ENCODE data around the gene LRCOL1.
A peak's percentile ranks its signal among the peaks of the same experiment; 100 is the strongest.

The LRCOL1 gene

DNA sequence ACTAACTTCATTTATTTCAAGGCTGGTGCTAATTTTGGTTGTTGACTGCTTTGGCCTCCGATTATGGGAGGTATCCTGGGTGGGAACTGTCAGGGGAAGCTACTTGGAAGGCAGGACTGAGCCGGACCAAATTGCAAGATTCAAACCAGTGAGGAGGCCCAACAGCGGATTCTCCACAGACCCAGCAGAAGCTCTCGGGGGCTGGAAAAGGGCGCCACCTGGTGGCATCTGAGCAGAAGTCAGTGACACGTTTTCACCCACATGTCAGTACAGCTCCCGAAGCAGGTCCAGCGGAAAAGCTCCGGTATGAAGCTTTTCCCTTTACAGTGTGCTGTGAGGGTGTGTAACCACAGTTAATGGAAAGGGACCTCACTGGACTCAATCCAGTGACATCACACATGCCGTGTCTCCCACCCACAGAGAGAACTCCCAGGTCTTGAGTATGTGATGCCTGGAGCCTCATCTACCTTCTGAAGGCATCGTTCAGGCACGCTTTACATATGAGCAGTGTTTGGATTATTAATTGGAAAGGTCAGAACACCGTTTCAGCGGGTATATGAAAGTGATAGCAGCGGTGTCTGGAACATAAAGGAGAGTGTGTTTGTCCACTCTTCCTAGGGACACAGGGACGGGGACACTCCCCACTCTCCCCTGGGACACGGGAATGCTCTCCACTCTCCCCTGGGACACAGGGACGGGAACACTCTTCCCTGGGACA is 4.6 kb upstream of the LRCOL1 start:
- Histone ChIP-seq H3K9me3 (ENCODE audit: insufficient read depth, low read length) (no peaks in the 10 kb centered on the region; the same call in 1 of the 2 replicates), H3K79me2 (ENCODE audit: insufficient read depth, low read length) (no peaks in the 10 kb centered on the region), H3K27ac (ENCODE audit: low read depth, low read length) (no peak overlapping the region), H4K20me1 (ENCODE audit: low read depth, low read length) (no peaks in the 10 kb centered on the region), H3F3A (ENCODE audit: insufficient read depth) (peaks cover 5% of the 10 kb centered on the region; the same call in 1 of the 2 replicates), H3K4me2 (ENCODE audit: low read depth, low read length, poor library complexity, severe bottlenecking) (no peak overlapping the region), H3K9ac (ENCODE audit: low read length) (no peak overlapping the region), H3K36me3 (ENCODE audit: low read length) (no peaks in the 10 kb centered on the region), H3K27me3 (ENCODE audit: low read length) (no peaks in the 10 kb centered on the region), H3K9me2 (replicated peaks; ENCODE audit: insufficient read depth, low read length) (no peaks in the 10 kb centered on the region), H3K4me3 (ENCODE audit: insufficient read depth, low read length, poor library complexity, severe bottlenecking) (no peak overlapping the region), H2AFZ (ENCODE audit: low read depth, low read length, severe bottlenecking) (no peak overlapping the region)
- TF ChIP-seq, protein P1, sequence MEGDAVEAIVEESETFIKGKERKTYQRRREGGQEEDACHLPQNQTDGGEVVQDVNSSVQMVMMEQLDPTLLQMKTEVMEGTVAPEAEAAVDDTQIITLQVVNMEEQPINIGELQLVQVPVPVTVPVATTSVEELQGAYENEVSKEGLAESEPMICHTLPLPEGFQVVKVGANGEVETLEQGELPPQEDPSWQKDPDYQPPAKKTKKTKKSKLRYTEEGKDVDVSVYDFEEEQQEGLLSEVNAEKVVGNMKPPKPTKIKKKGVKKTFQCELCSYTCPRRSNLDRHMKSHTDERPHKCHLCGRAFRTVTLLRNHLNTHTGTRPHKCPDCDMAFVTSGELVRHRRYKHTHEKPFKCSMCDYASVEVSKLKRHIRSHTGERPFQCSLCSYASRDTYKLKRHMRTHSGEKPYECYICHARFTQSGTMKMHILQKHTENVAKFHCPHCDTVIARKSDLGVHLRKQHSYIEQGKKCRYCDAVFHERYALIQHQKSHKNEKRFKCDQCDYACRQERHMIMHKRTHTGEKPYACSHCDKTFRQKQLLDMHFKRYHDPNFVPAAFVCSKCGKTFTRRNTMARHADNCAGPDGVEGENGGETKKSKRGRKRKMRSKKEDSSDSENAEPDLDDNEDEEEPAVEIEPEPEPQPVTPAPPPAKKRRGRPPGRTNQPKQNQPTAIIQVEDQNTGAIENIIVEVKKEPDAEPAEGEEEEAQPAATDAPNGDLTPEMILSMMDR (IDR thresholded peaks at IDR 0.05; ENCODE audit: insufficient read depth, low read length, poor library complexity, severe bottlenecking) = peak; percentile 88
- no peak for TF ChIP-seq EZH2phosphoT487 (conservative IDR thresholded peaks at IDR 0.05; ENCODE audit: low read length)

DNA sequence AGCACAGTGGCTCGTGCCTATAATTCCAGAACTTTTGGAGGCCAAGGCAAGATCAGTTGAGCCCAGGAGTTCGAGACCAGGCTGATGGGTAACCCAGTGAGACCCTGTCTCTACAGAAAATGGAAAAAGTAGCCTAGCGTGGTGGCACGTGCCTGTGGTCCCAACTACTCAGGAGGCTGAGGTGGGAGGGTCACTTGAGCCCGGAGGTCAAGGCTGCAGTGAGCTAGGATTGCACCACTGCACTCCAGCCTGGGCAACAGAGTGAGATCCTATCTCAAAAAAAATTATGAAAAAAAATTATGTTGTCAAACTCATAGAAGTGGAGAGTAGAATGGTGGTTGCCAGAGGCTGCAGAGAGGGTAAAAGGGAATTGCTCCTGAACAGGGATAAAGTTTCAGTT is 3.6 kb upstream of the LRCOL1 start:
- Histone ChIP-seq H2AFZ (ENCODE audit: low read depth, low read length, severe bottlenecking) (no peak overlapping the region), H3K9me2 (replicated peaks; ENCODE audit: insufficient read depth, low read length) (no peaks in the 10 kb centered on the region), H3K9ac (ENCODE audit: low read length) (no peak overlapping the region), H3K4me3 (ENCODE audit: insufficient read depth, low read length, poor library complexity, severe bottlenecking) (no peak overlapping the region), H4K20me1 (ENCODE audit: low read depth, low read length) (no peaks in the 10 kb centered on the region), H3K27ac (ENCODE audit: low read depth, low read length) (no peak overlapping the region), H3K4me2 (ENCODE audit: low read depth, low read length, poor library complexity, severe bottlenecking) (no peak overlapping the region), H3K36me3 (ENCODE audit: low read length) (no peaks in the 10 kb centered on the region), H3K79me2 (ENCODE audit: insufficient read depth, low read length) (no peaks in the 10 kb centered on the region), H3K9me3 (ENCODE audit: insufficient read depth, low read length) (no peaks in the 10 kb centered on the region; the same call in 1 of the 2 replicates), H3F3A (ENCODE audit: insufficient read depth) (peaks cover 5% of the 10 kb centered on the region; the same call in 1 of the 2 replicates), H3K27me3 (ENCODE audit: low read length) (no peaks in the 10 kb centered on the region)
- TF ChIP-seq EZH2phosphoT487 (conservative IDR thresholded peaks at IDR 0.05; ENCODE audit: low read length) = no peak
- TF ChIP-seq, protein P1 (IDR thresholded peaks at IDR 0.05; ENCODE audit: insufficient read depth, low read length, poor library complexity, severe bottlenecking) = no peak

DNA sequence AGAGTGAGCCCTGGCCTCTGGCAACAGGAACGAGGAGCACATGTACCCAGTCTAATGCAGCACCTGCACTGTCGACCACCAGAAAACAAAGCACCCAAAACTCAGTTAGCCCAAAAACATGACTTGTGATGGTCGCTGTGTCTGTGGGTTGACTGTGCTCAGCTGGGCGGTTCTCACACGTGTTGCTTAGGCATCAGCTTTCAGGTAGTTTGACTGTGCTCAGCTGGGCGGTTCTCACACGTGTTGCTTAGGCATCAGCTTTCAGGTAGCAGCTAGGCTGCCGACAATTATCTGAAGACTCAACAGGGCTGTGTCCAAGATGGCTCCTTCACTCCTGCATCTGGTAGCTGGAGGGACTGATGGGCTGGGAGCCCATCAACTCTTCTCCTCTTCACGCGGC is 1.2 kb upstream of the LRCOL1 start:
- Histone ChIP-seq H3K4me3 (ENCODE audit: insufficient read depth, low read length, poor library complexity, severe bottlenecking) (no peak overlapping the region), H3K9me2 (replicated peaks; ENCODE audit: insufficient read depth, low read length) (no peaks in the 10 kb centered on the region), H2AFZ (ENCODE audit: low read depth, low read length, severe bottlenecking) (no peak overlapping the region), H3K4me2 (ENCODE audit: low read depth, low read length, poor library complexity, severe bottlenecking) (no peak overlapping the region), H3F3A (ENCODE audit: insufficient read depth) (no peaks in the 10 kb centered on the region), H3K36me3 (ENCODE audit: low read length) (no peaks in the 10 kb centered on the region), H3K27me3 (ENCODE audit: low read length) (no peaks in the 10 kb centered on the region), H3K9me3 (ENCODE audit: insufficient read depth, low read length) (no peaks in the 10 kb centered on the region; the same call in 1 of the 2 replicates), H3K27ac (ENCODE audit: low read depth, low read length) (no peak overlapping the region), H3K79me2 (ENCODE audit: insufficient read depth, low read length) (no peaks in the 10 kb centered on the region), H4K20me1 (ENCODE audit: low read depth, low read length) (no peaks in the 10 kb centered on the region), H3K9ac (ENCODE audit: low read length) (no peak overlapping the region)
- TF ChIP-seq, protein P1 (IDR thresholded peaks at IDR 0.05; ENCODE audit: insufficient read depth, low read length, poor library complexity, severe bottlenecking) = no peak
- no peak for TF ChIP-seq EZH2phosphoT487 (conservative IDR thresholded peaks at IDR 0.05; ENCODE audit: low read length)
